Activated CD8-positive, alpha-beta memory T cell treated with anti-CD3 and anti-CD28 coated beads for 1 hour (primary cell): ENCODE measurements around the gene GDPD5.
A peak's percentile ranks its signal among the peaks of the same experiment; 100 is the strongest.
"Not testable (repeated sequence)": the region's sequence is repeated elsewhere in the genome, so short reads cannot be mapped to it uniquely, and the experiment has no call there.

ENCODE experiments used
- DNase-seq, 2 donors: peaks; one replicate each; pipeline ENCODE4 v3.0.0-alpha.2; 2020; ENCODE audit warnings: low read depth in 1 of 2; ENCODE audit errors: extremely low read depth in 1 of 2

Gene GDPD5

GRCh38 chr11:75430714-75431532 is 94.8 kb downstream of the GDPD5 start:
- DNase-seq: no peak

- peak in 1 of 2 donors; percentile 35 for DNase-seq
Observed at GRCh38 chr11:75429902-75430713, 95.6 kb downstream of the GDPD5 start.

GRCh38 chr11:75429641-75429901 is 96.2 kb downstream of the GDPD5 start:
- no peak for DNase-seq

GRCh38 chr11:75428989-75429640 is 96.6 kb downstream of the GDPD5 start:
- DNase-seq: no peak

- DNase-seq: peak; percentile 16 to 43
Observed at GRCh38 chr11:75428281-75428724, 97.4 kb downstream of the GDPD5 start.

GRCh38 chr11:75427181-75427580 is 98.6 kb downstream of the GDPD5 start:
- no peak for DNase-seq

- no peak for DNase-seq
Observed at GRCh38 chr11:75426720-75427086, 99.0 kb downstream of the GDPD5 start.

GRCh38 chr11:75425422-75425821 is 100.3 kb downstream of the GDPD5 start:
- no peak for DNase-seq

- no peak for DNase-seq
Observed at GRCh38 chr11:75424396-75424795, 101.3 kb downstream of the GDPD5 start.

GRCh38 chr11:75423721-75424120 is 102.0 kb downstream of the GDPD5 start:
- no peak for DNase-seq

GRCh38 chr11:75422248-75423231 is 103.2 kb downstream of the GDPD5 start:
- DNase-seq: no peak

GRCh38 chr11:75421902-75422247 is 103.9 kb downstream of the GDPD5 start:
- DNase-seq: no peak

GRCh38 chr11:75421035-75421602 is 104.6 kb downstream of the GDPD5 start:
- DNase-seq: no peak

GRCh38 chr11:75420224-75421034 is 105.3 kb downstream of the GDPD5 start:
- DNase-seq: no peak

- DNase-seq: no peak
Observed at GRCh38 chr11:75413864-75414263, 111.9 kb downstream of the GDPD5 start.

GRCh38 chr11:75413146-75413545 is 112.6 kb downstream of the GDPD5 start:
- not testable (repeated sequence) for DNase-seq

- not testable (repeated sequence) for DNase-seq
Observed at GRCh38 chr11:75409971-75410370, 115.8 kb downstream of the GDPD5 start.

- DNase-seq: no peak
Observed at GRCh38 chr11:75408957-75409219, 116.9 kb downstream of the GDPD5 start.

GRCh38 chr11:75406338-75406777 is 119.4 kb downstream of the GDPD5 start:
- no peak for DNase-seq
